Cardiac muscle cell (in vitro differentiated cells and primary cell): ENCODE measurements around the gene TAF9B. TPM values are rescaled to one million over a fixed set of nuclear protein-coding genes. Genes with fewer than 3 reads are reported as not detected.
"Not testable (repeated sequence)": the region's sequence is repeated elsewhere in the genome, so short reads cannot be mapped to it uniquely, and the experiment has no call there.

Source experiments
- DNase-seq, 2 donors: peaks; one replicate each; pipeline versions ENCODE4 v3.0.0 to v3.0.0-alpha.2; 2010 to 2017; ENCODE audit warnings: low read depth in 1 of 2, low spot score in 1 of 2
- H3K27ac ChIP-seq: fragments of 200-600 bp; sonication (generic); 2 replicates; pipeline ENCODE4 v1.5.1; 2016
- H3K27me3 ChIP-seq: fragments of 200-600 bp; sonication (generic); 2 replicates; pipeline ENCODE4 v1.6.0; 2016; ENCODE audit warnings: control low read depth
- H3K36me3 ChIP-seq: fragments of 200-600 bp; sonication (generic); 2 replicates; pipeline ENCODE4 v1.5.1; 2016; ENCODE audit warnings: control low read depth
- H3K4me1 ChIP-seq: fragments of 200-600 bp; sonication (generic); 2 replicates; pipeline ENCODE4 v1.8.1; 2017; ENCODE audit warnings: low read depth, mild to moderate bottlenecking, mixed run types
- H3K4me3 ChIP-seq: fragments of 200-600 bp; sonication (generic); 2 replicates; pipeline ENCODE4 v1.5.1; 2016; ENCODE audit warnings: mild to moderate bottlenecking
- H3K9me3 ChIP-seq: fragments of 200-600 bp; sonication (generic); 2 replicates; pipeline ENCODE4 v1.5.1; 2017; ENCODE audit warnings: low read depth, mild to moderate bottlenecking, control low read depth
- CTCF ChIP-seq: IDR thresholded peaks from 2 replicates; pipeline ENCODE4 v1.5.1; 2012; ENCODE audit warnings: low read depth, mild to moderate bottlenecking, low read length
- polyA plus RNA-seq: library from polyadenylated mRNA; unstranded; fragments of >200 nt; fragmentation: Nextera tagmentation; extraction: Ambion mirVana; gene quantifications from 2 replicates; pipeline ENCODE4 v1.2.1, GENCODE V29; 2016
- total RNA-seq: library from RNA; depleted of rRNA; stranded (reverse); fragments of >200 nt; gene quantifications from 2 replicates; pipeline ENCODE4 v1.2.3, GENCODE V29; 2016

The TAF9B gene
- total and polyA plus RNA-seq, 2 experiments from 2014 or later = 9.6 to 20.3 TPM

- H3K4me3 ChIP-seq = no peak overlapping the region
- H3K27me3 ChIP-seq = no peaks in the 10 kb centered on the region
- no peaks in the 10 kb centered on the region for H3K36me3 ChIP-seq
- no peak for TF ChIP-seq CTCF
- H3K27ac ChIP-seq = no peak overlapping the region
- DNase-seq = no peak
- no peaks in the 10 kb centered on the region for H3K4me1 ChIP-seq
- no peaks in the 10 kb centered on the region for H3K9me3 ChIP-seq
Measured at GRCh38 chrX:78098108-78098507, 41.3 kb downstream of the TAF9B start.

DNA sequence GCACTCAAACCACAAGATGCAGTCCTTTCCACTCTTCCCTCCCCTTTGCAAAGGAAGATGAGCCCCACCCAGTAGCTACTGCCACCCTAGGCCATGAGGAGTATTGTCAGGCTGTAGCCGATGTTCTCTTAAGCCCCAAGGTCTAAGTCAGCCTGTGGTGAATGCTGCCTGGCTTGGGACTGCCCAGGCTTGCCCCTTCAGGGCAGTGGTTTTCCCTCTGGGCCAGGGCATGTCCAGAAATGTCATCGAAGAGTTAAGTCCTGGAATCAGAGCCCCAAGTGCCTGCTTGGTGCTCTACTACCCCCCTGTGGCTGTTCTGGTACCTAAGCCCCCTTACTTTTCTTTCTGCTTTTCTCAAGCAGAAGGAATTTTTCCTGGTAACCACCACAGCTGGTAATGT lies 47.2 kb downstream of the TAF9B start:
- Histone ChIP-seq H3K9me3 (no peaks in the 10 kb centered on the region), H3K4me1 (no peaks in the 10 kb centered on the region), H3K27me3 (no peaks in the 10 kb centered on the region), H3K4me3 (no peak overlapping the region), H3K36me3 (no peaks in the 10 kb centered on the region), H3K27ac (no peak overlapping the region)
- DNase-seq = peak; percentile 52 to 67
- peak; percentile 44 for TF ChIP-seq CTCF

DNA sequence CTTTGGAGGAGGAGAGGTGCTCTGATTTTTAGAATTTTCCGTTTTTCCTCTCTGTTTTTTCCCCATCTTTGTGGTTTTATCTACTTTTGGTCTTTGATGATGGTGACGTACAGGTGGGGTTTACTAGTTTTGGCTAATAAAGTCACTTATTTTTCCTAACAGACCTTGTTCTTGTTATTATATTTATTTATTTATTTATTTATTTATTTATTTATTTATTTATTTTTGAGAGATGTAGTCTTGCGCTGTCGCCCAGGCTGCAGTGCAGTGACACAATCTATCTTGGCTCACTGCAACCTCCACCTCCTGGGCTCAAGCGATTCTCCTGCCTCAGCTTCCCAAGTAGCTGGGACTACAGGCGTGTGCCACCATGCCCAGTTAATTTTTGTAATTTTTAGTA lies 58.0 kb downstream of the TAF9B start:
- H3K4me3 ChIP-seq, H3K9me3 ChIP-seq, DNase-seq, H3K36me3 ChIP-seq, H3K4me1 ChIP-seq, H3K27ac ChIP-seq, H3K27me3 ChIP-seq: not testable (repeated sequence)

Other genes with a start within 250 kb of the TAF9B start
- 39.1 and 57.3 TPM in 2 replicates for gene MAGT1, start 244.2 kb downstream of the TAF9B start, total RNA-seq
- gene MAGT1, start 244.2 kb downstream of the TAF9B start, polyA plus RNA-seq = 53.6 and 54.3 TPM in 2 replicates
- 320 and 1,028 TPM in 2 replicates for gene COX7B, start 240.2 kb downstream of the TAF9B start, total RNA-seq
- gene COX7B, start 240.2 kb downstream of the TAF9B start, polyA plus RNA-seq = 1,340 and 1,709 TPM in 2 replicates
- 6.7 and 8.4 TPM in 2 replicates for gene ATP7A, start 229.0 kb downstream of the TAF9B start, total RNA-seq
- 5.4 and 6.1 TPM in 2 replicates for gene ATP7A, start 229.0 kb downstream of the TAF9B start, polyA plus RNA-seq
- not detected in 2 replicates for gene PGAM4, start 170.0 kb downstream of the TAF9B start, total RNA-seq
- 0.39 and 0.55 TPM in 2 replicates for gene PGAM4, start 170.0 kb downstream of the TAF9B start, polyA plus RNA-seq
- gene PGK1, start 35.4 kb downstream of the TAF9B start, total RNA-seq = 602 and 938 TPM in 2 replicates
- gene PGK1, start 35.4 kb downstream of the TAF9B start, polyA plus RNA-seq = 1,198 and 1,568 TPM in 2 replicates
- gene CYSLTR1, start 188.0 kb upstream of the TAF9B start, total RNA-seq = 0.04 TPM in 1 of 2 replicates, not detected in the other
- 0.09 TPM in 1 of 2 replicates, not detected in the other for gene CYSLTR1, start 188.0 kb upstream of the TAF9B start, polyA plus RNA-seq